ENCODE results near the gene SLC66A2.
A peak's percentile ranks its signal among the peaks of the same experiment; 100 is the strongest.

Gene SLC66A2

GRCh38 chr18:79857082-79857671 is 94.3 kb downstream of the SLC66A2 start:
- no peak overlapping the region for H3K9ac ChIP-seq (ENCODE audit: low read length)
- WGBS (ENCODE audit: extremely low coverage, insufficient coverage, low lambda C conversion rate), result no CpG with 5 or more reads among the region's 14 CpGs
- no peak overlapping the region for H3K4me3 ChIP-seq (ENCODE audit: low read length)
- H3K79me2 ChIP-seq (ENCODE audit: control insufficient read depth, insufficient read depth, low read length), result no peaks in the 10 kb centered on the region
- no peak overlapping the region for H3K4ac ChIP-seq (ENCODE audit: low read depth, low read length)
- H3K36me3 ChIP-seq (ENCODE audit: control insufficient read depth, insufficient read depth, low read length), result no peaks in the 10 kb centered on the region
- no peaks in the 10 kb centered on the region for H3K27me3 ChIP-seq (ENCODE audit: insufficient read depth, low read length, poor library complexity)
- no peaks in the 10 kb centered on the region for H3K4me1 ChIP-seq (ENCODE audit: control insufficient read depth, low read depth, low read length)
- no peak overlapping the region for H3K27ac ChIP-seq (ENCODE audit: low read depth, low read length)
- H3K4me2 ChIP-seq (ENCODE audit: low read length), result no peak overlapping the region
- no peak overlapping the region for H3K23ac ChIP-seq (ENCODE audit: low read length)
- H4K5ac ChIP-seq (ENCODE audit: low read length), result no peak overlapping the region
- no peak overlapping the region for H2BK15ac ChIP-seq (replicated peaks; ENCODE audit: low read depth)
- H4K8ac ChIP-seq (ENCODE audit: low read depth, low read length), result no peak overlapping the region
- no peak overlapping the region for H2AK5ac ChIP-seq (ENCODE audit: low read length)
- no peak overlapping the region for H2BK5ac ChIP-seq (ENCODE audit: low read length)
- DNase-seq, result peak; percentile 56
- H3K18ac ChIP-seq (ENCODE audit: low read length), result no peak overlapping the region
- H2BK120ac ChIP-seq (ENCODE audit: low read depth, low read length), result no peak overlapping the region
- no peak overlapping the region for H3K56ac ChIP-seq (ENCODE audit: low read length)
- H3K79me1 ChIP-seq (ENCODE audit: low read length), result no peaks in the 10 kb centered on the region

- Histone ChIP-seq H2BK15ac (replicated peaks; ENCODE audit: low read depth) (no peak overlapping the region), H3K4me2 (ENCODE audit: low read length) (no peak overlapping the region), H3K4ac (ENCODE audit: low read depth, low read length) (no peak overlapping the region), H3K27me3 (ENCODE audit: insufficient read depth, low read length, poor library complexity) (no peaks in the 10 kb centered on the region), H3K23ac (ENCODE audit: low read length) (no peak overlapping the region), H3K9ac (ENCODE audit: low read length) (no peak overlapping the region), H3K4me3 (ENCODE audit: low read length) (no peak overlapping the region), H3K18ac (ENCODE audit: low read length) (no peak overlapping the region), H2AK5ac (ENCODE audit: low read length) (no peak overlapping the region), H3K79me2 (ENCODE audit: control insufficient read depth, insufficient read depth, low read length) (no peaks in the 10 kb centered on the region), H4K5ac (ENCODE audit: low read length) (no peak overlapping the region), H4K8ac (ENCODE audit: low read depth, low read length) (no peak overlapping the region), H2BK120ac (ENCODE audit: low read depth, low read length) (no peak overlapping the region), H3K56ac (ENCODE audit: low read length) (no peak overlapping the region), H3K27ac (ENCODE audit: low read depth, low read length) (no peak overlapping the region), H3K79me1 (ENCODE audit: low read length) (no peaks in the 10 kb centered on the region), H3K4me1 (ENCODE audit: control insufficient read depth, low read depth, low read length) (no peaks in the 10 kb centered on the region), H3K36me3 (ENCODE audit: control insufficient read depth, insufficient read depth, low read length) (no peaks in the 10 kb centered on the region), H2BK5ac (ENCODE audit: low read length) (no peak overlapping the region)
- no CpG with 5 or more reads among the region's 26 CpGs for WGBS (ENCODE audit: extremely low coverage, insufficient coverage, low lambda C conversion rate)
- peak; percentile 92 for DNase-seq
Measured at GRCh38 chr18:79856119-79857007, 95.1 kb downstream of the SLC66A2 start.

DNA sequence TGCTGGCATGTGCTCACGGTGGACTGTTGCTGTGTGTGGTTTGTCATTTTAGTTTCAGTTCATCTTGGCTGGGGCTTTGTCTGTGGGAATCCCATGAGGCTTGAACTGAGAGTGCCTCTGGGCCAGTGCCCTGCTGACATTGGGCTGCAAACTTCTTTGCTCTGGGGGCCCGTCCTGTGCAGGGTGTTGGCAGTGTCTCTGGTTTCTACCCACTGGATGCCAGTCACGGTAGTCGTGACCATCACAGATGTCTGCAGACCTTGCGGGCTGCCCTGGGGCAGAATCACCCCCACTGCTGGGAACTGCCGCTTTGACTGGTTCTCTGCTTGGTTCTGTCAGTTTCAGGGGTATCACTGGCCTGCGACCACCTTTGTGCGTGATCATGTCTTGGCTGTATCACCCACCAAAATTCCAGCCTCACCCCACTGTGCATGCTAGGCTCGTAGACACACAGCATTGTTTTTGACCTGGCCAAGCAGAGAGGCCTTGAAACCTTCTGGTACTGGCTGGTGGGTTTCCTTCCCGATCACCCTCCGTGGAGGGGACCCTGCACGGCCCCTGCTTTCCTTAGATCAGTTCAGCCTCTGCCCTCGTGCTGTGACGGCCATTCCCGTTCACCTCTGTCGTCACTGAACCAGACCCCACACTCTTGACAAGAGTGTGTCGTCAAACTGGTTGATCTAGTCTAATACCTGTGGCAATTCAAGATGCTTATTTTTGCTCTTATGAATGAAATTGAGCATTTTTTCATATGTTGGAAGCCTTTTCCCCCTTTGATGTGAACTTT is 96.1 kb downstream of the SLC66A2 start:
- H3K9ac ChIP-seq (ENCODE audit: low read length), result no peak overlapping the region
- H2BK120ac ChIP-seq (ENCODE audit: low read depth, low read length), result no peak overlapping the region
- H3K27me3 ChIP-seq (ENCODE audit: insufficient read depth, low read length, poor library complexity), result no peaks in the 10 kb centered on the region
- no peak overlapping the region for H2BK15ac ChIP-seq (replicated peaks; ENCODE audit: low read depth)
- no peak overlapping the region for H2BK5ac ChIP-seq (ENCODE audit: low read length)
- no CpG with 5 or more reads among the region's 17 CpGs for WGBS (ENCODE audit: extremely low coverage, insufficient coverage, low lambda C conversion rate)
- no peaks in the 10 kb centered on the region for H3K79me1 ChIP-seq (ENCODE audit: low read length)
- H3K36me3 ChIP-seq (ENCODE audit: control insufficient read depth, insufficient read depth, low read length), result no peaks in the 10 kb centered on the region
- no peak overlapping the region for H3K18ac ChIP-seq (ENCODE audit: low read length)
- no peak overlapping the region for H3K56ac ChIP-seq (ENCODE audit: low read length)
- no peak overlapping the region for H4K5ac ChIP-seq (ENCODE audit: low read length)
- no peaks in the 10 kb centered on the region for H3K79me2 ChIP-seq (ENCODE audit: control insufficient read depth, insufficient read depth, low read length)
- no peak for DNase-seq
- H3K4me1 ChIP-seq (ENCODE audit: control insufficient read depth, low read depth, low read length), result no peaks in the 10 kb centered on the region
- no peak overlapping the region for H2AK5ac ChIP-seq (ENCODE audit: low read length)
- H3K4me2 ChIP-seq (ENCODE audit: low read length), result no peak overlapping the region
- H3K23ac ChIP-seq (ENCODE audit: low read length), result no peak overlapping the region
- no peak overlapping the region for H3K4ac ChIP-seq (ENCODE audit: low read depth, low read length)
- no peak overlapping the region for H3K4me3 ChIP-seq (ENCODE audit: low read length)
- H3K27ac ChIP-seq (ENCODE audit: low read depth, low read length), result no peak overlapping the region
- H4K8ac ChIP-seq (ENCODE audit: low read depth, low read length), result no peak overlapping the region

DNA sequence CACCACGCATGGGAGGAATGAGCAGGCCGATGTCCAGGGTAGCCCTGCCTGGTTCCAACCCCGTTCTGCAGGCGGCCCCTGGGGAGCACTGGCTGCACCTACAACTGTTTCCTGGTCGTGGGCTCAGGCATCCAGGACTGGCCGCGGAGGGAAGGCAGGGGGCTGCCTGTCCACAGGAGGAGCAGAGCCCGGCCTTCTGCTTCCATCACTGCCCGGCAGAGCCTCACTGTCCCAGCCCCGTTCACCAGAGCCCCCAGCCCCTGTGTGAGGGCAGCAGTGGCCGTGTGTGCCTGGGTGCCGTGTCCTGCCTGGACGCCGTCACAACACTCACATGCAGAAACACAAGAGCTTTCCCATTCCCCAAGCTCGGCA is 97.5 kb downstream of the SLC66A2 start:
- Histone ChIP-seq H2BK120ac (ENCODE audit: low read depth, low read length) (no peak overlapping the region), H3K18ac (ENCODE audit: low read length) (no peak overlapping the region), H2BK15ac (replicated peaks; ENCODE audit: low read depth) (no peak overlapping the region), H3K79me2 (ENCODE audit: control insufficient read depth, insufficient read depth, low read length) (no peaks in the 10 kb centered on the region), H4K5ac (ENCODE audit: low read length) (no peak overlapping the region), H3K56ac (ENCODE audit: low read length) (no peak overlapping the region), H3K4me1 (ENCODE audit: control insufficient read depth, low read depth, low read length) (no peaks in the 10 kb centered on the region), H3K4ac (ENCODE audit: low read depth, low read length) (no peak overlapping the region), H4K8ac (ENCODE audit: low read depth, low read length) (no peak overlapping the region), H3K27me3 (ENCODE audit: insufficient read depth, low read length, poor library complexity) (no peaks in the 10 kb centered on the region), H3K23ac (ENCODE audit: low read length) (no peak overlapping the region), H3K27ac (ENCODE audit: low read depth, low read length) (no peak overlapping the region), H3K36me3 (ENCODE audit: control insufficient read depth, insufficient read depth, low read length) (no peaks in the 10 kb centered on the region), H3K4me2 (ENCODE audit: low read length) (no peak overlapping the region), H2AK5ac (ENCODE audit: low read length) (no peak overlapping the region), H3K4me3 (ENCODE audit: low read length) (no peak overlapping the region), H3K79me1 (ENCODE audit: low read length) (no peaks in the 10 kb centered on the region), H3K9ac (ENCODE audit: low read length) (no peak overlapping the region), H2BK5ac (ENCODE audit: low read length) (no peak overlapping the region)
- no CpG with 5 or more reads among the region's 15 CpGs for WGBS (ENCODE audit: extremely low coverage, insufficient coverage, low lambda C conversion rate)
- no peak for DNase-seq

- Histone ChIP-seq H3K27me3 (ENCODE audit: insufficient read depth, low read length, poor library complexity) (no peaks in the 10 kb centered on the region), H2BK5ac (ENCODE audit: low read length) (no peak overlapping the region), H3K9ac (ENCODE audit: low read length) (no peak overlapping the region), H3K23ac (ENCODE audit: low read length) (no peak overlapping the region), H3K79me1 (ENCODE audit: low read length) (no peaks in the 10 kb centered on the region), H3K56ac (ENCODE audit: low read length) (no peak overlapping the region), H3K79me2 (ENCODE audit: control insufficient read depth, insufficient read depth, low read length) (no peaks in the 10 kb centered on the region), H4K8ac (ENCODE audit: low read depth, low read length) (no peak overlapping the region), H3K4ac (ENCODE audit: low read depth, low read length) (no peak overlapping the region), H3K27ac (ENCODE audit: low read depth, low read length) (no peak overlapping the region), H2AK5ac (ENCODE audit: low read length) (no peak overlapping the region), H3K36me3 (ENCODE audit: control insufficient read depth, insufficient read depth, low read length) (no peaks in the 10 kb centered on the region), H3K4me1 (ENCODE audit: control insufficient read depth, low read depth, low read length) (no peaks in the 10 kb centered on the region), H3K18ac (ENCODE audit: low read length) (no peak overlapping the region), H2BK15ac (replicated peaks; ENCODE audit: low read depth) (no peak overlapping the region), H4K5ac (ENCODE audit: low read length) (no peak overlapping the region), H2BK120ac (ENCODE audit: low read depth, low read length) (no peak overlapping the region), H3K4me2 (ENCODE audit: low read length) (no peak overlapping the region), H3K4me3 (ENCODE audit: low read length) (no peak overlapping the region)
- DNase-seq, result no peak
- no CpG with 5 or more reads among the region's 26 CpGs for WGBS (ENCODE audit: extremely low coverage, insufficient coverage, low lambda C conversion rate)
Measured at GRCh38 chr18:79853303-79853992, 98.0 kb downstream of the SLC66A2 start.

Measured in mesendoderm (in vitro differentiated cells).